Astrocyte of the spinal cord (primary cell): ENCODE results near the gene SMCO2.

Experiments used
- DNase-seq: peaks from one replicate; pipeline ENCODE4 v3.0.0; 2011; ENCODE audit warnings: low read depth, low spot score
- H3K4me3 ChIP-seq: 2 replicates; pipeline ENCODE4 v1.5.1; 2011; ENCODE audit warnings: low read depth, mild to moderate bottlenecking, low read length, moderate library complexity
- CTCF ChIP-seq: IDR thresholded peaks from 2 replicates; pipeline ENCODE4 v1.5.1; 2012; ENCODE audit warnings: low read depth, mild to moderate bottlenecking, low read length, inconsistent platforms
- in situ Hi-C: cut with HindIII; loops from 2 replicates; pipeline ENCODE4 v1.10.0; 2017; ENCODE audit warnings: low sequenced_read_pairs

SMCO2 gene

DNA sequence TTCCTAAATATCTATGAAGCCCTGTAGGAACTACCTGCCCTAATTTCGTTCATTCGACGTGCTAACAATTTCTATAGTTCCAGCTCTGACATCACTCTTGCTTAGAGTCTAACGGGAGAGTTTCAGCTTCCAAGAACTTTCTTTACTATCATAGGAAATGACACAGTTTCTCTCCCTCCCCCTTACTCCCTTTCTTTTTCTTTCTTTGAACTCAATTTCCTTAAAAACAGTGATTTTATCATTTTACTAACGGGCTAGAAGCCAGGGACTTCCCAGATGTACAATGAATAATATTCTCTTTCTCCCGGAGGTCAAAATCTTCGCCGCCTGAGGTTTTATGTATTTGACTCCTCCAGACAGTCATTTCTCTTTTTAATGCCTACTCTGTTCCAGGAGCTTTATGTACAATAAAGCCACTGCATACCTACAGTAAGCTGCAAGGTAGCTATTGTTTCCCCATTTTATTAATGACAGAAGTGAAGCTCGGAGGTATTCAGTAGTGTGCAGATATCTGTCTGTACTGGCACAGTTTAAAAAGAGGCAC, 15.7 kb downstream of the SMCO2 start:
- no peak overlapping the region for H3K4me3 ChIP-seq
- DNase-seq, result peak; percentile 90
- TF ChIP-seq CTCF, result no peak
- in situ Hi-C loops, result no loop called here

GRCh38 chr12:27462851-27463250, 16.3 kb downstream of the SMCO2 start:
- H3K4me3 ChIP-seq, result no peak overlapping the region
- no peak for TF ChIP-seq CTCF
- in situ Hi-C loops, result no loop called here
- DNase-seq, result peak; percentile 14

DNA sequence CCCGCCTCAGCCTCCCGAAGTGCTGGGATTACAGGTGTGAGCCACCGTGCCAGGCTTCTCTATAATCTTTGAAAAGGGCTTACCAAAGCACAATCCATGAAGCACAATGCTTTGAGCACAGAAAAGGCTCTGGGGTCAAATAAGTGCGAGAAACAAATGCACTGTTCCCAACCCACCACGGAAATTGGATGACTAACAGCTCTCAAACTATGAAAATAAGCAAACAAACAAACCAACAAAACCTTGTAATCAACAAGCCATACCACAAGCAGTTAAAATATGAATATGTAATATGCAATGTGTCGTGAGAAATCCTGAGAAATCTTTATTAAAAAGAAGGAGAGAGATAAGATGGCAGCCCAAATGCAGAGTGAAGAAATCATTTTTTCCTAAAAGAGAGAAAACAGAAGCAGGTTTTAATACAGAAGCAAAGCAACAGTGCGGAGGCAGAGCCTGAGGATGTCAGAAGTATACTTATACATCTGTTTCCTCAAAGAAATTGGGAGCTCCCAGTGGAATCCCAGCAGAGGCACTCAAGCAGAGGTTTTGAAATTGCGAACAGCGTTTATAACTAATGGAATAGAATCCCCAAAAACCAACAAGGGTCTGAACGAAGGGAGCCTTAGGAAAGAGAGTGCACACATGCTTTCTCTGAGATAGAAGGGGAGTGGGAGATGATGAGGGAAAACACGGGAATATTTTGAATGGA, 17.1 kb downstream of the SMCO2 start:
- no peak for TF ChIP-seq CTCF
- DNase-seq, result no peak
- in situ Hi-C loops, result no loop called here
- H3K4me3 ChIP-seq, result no peak overlapping the region

GRCh38 chr12:27464220-27464554, 17.7 kb downstream of the SMCO2 start:
- no peak for TF ChIP-seq CTCF
- in situ Hi-C loops, result no loop called here
- DNase-seq, result no peak
- no peak overlapping the region for H3K4me3 ChIP-seq

GRCh38 chr12:27467641-27468040, 21.1 kb downstream of the SMCO2 start:
- H3K4me3 ChIP-seq, result no peak overlapping the region
- DNase-seq, result no peak
- in situ Hi-C loops, result no loop called here
- no peak for TF ChIP-seq CTCF

DNA sequence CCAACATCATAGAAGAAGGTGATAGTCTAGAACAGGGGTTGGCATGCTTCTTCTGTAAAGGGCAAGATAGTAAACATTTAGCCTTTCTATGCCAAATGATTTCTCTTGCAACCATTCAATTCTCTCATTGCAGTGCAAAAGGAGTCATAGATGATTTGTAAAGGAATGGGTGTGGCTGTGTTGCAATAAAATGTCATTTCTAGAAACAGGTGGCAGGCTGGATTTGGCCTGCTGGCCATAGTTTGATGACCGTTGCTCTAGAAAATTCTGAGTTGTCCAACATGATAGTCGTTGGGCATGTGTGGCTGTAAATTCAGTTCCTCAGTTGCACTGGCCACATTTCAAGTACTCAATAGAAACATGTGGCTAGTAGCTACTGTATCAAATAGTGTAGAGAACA, 21.7 kb downstream of the SMCO2 start:
- DNase-seq, result no peak
- in situ Hi-C loops, result no loop called here
- no peak overlapping the region for H3K4me3 ChIP-seq
- no peak for TF ChIP-seq CTCF
